ENCODE results near the gene DGKA. TPM values are rescaled to one million over a fixed set of nuclear protein-coding genes. Genes with fewer than 3 reads are reported as not detected.

The DGKA gene
- total and polyA plus RNA-seq, 2 donors, result 326 to 381 TPM

DNA sequence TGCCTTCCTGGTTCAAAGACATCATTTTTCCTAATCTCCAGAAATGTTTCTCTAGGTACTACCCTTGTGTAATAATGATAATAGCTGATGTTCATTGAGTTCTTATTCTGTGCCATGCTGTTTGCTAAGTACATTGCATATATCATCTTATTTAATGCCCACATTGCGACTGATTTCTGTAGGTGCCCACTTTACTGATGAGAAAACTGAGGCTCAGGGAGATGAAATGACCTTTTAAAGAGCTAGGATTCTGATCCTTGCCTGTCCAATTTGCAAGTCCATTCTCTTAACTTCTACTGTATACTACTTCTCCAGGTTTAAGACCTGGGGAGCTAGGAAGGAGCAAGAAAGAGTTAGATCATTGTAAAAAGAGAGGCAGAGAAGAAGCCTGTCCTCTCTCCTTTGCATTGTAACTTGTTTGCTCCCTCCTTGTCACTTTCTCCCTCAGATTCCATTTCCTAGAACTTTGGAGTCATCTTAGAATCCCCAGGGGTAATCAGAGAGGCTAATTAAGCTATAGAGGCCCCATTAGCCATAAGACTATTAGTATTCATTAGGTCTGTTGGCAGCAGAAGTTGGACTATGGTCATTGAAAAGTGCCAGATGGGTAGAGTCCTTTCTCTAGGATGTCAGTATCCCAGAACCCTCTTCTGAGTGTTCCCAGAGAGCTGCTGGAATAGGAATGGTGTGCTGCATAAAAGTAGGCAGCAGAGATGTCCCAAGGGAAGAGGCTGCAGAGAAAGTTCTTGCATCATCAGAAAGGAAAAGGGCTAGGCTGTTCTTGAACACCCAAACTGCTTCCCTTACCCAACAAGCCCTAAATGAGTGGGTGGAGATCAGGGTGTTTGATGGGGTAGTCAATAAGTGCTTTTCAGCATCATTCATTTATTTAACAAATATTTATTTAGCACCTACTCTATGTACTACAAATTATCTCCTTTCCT lies 3.1 kb downstream of the DGKA start:
- WGBS, result 96% methylated on average over 1 of the region's 1 CpG
- DNase-seq (ENCODE audit: low read depth in 6 of 9, low spot score in 9 of 9), result no peak
- peak overlapping the region; percentile 70 to 75 for H3K4me3 ChIP-seq (ENCODE audit: low read length in 2 of 2)
- H3K27me3 ChIP-seq (ENCODE audit: control insufficient read depth in 2 of 2, insufficient read depth in 1 of 2, low read length in 1 of 2), result no peaks in the 10 kb centered on the region
- peaks cover 26 to 74% of the 10 kb centered on the region in 2 donors for H3K4me1 ChIP-seq (ENCODE audit: control insufficient read depth in 2 of 2, insufficient read depth in 2 of 2, low read length in 2 of 2)
- H3K27ac ChIP-seq (ENCODE audit: low read depth in 1 of 2, low read length in 1 of 2), result peak overlapping the region; percentile 45 to 64
- H3K9me3 ChIP-seq (ENCODE audit: control insufficient read depth in 2 of 2, insufficient read depth in 1 of 2, low read length in 1 of 2), result no peaks in the 10 kb centered on the region
- peaks cover 45 to 66% of the 10 kb centered on the region in 2 donors for H3K36me3 ChIP-seq (ENCODE audit: control insufficient read depth in 2 of 2, insufficient read depth in 2 of 2, low read length in 1 of 2)

DNA sequence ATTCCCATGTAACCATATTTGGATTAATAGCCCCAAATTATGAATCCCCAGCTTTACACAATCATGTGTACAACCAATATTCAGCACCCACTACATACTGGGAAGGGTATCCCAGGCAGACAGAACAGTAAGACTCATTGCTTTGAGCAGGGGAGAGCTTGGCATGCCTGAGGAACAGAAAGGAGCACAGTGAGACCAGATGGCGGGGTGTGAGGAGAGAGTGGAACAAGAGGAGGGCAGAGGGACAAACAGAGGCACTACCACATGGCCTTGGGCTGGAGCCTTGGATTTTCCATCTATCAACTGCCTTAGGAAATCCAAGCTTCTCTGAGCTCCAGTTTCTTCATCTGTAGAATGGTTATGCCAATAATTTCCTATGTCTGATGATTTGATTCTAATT lies 3.8 kb downstream of the DGKA start:
- WGBS, result 85% methylated on average over 1 of the region's 1 CpG
- peaks cover 52 to 73% of the 10 kb centered on the region in 2 donors for H3K36me3 ChIP-seq (ENCODE audit: control insufficient read depth in 2 of 2, insufficient read depth in 2 of 2, low read length in 1 of 2)
- H3K9me3 ChIP-seq (ENCODE audit: control insufficient read depth in 2 of 2, insufficient read depth in 1 of 2, low read length in 1 of 2), result no peaks in the 10 kb centered on the region
- H3K4me1 ChIP-seq (ENCODE audit: control insufficient read depth in 2 of 2, insufficient read depth in 2 of 2, low read length in 2 of 2), result peaks cover 30 to 78% of the 10 kb centered on the region in 2 donors
- H3K27ac ChIP-seq (ENCODE audit: low read depth in 1 of 2, low read length in 1 of 2), result no peak overlapping the region
- H3K27me3 ChIP-seq (ENCODE audit: control insufficient read depth in 2 of 2, insufficient read depth in 1 of 2, low read length in 1 of 2), result no peaks in the 10 kb centered on the region
- DNase-seq (ENCODE audit: low read depth in 6 of 9, low spot score in 9 of 9), result no peak
- H3K4me3 ChIP-seq (ENCODE audit: low read length in 2 of 2), result peak overlapping the region; percentile 70 to 75

DNA sequence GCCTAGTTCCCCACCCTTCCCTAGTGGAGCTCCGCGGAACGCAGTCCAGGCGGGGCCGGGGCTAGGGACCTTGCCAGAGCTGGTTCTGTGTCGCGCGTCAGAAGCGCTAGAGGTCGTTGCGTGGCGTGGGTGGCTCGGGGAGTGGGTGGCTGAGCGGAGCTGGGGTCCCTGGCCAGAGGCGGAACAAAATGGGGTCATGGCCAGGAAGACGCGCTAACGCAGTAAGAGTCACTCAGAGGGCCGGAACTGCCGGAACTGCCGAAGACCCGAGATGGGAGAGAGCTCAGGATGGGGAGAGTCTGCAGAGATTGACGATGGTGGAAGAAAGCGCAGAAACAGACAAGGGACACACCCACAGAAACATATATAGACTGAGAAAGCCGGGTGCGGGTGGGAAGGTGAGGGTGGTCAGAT lies 4.8 kb downstream of the DGKA start:
- Histone ChIP-seq H3K4me1 (ENCODE audit: control insufficient read depth in 2 of 2, insufficient read depth in 2 of 2, low read length in 2 of 2) (peaks cover 34 to 82% of the 10 kb centered on the region in 2 donors), H3K36me3 (ENCODE audit: control insufficient read depth in 2 of 2, insufficient read depth in 2 of 2, low read length in 1 of 2) (peaks cover 61 to 83% of the 10 kb centered on the region in 2 donors), H3K9me3 (ENCODE audit: control insufficient read depth in 2 of 2, insufficient read depth in 1 of 2, low read length in 1 of 2) (no peaks in the 10 kb centered on the region), H3K27ac (ENCODE audit: low read depth in 1 of 2, low read length in 1 of 2) (peak overlapping the region in 1 of 2 donors; percentile 67), H3K4me3 (ENCODE audit: low read length in 2 of 2) (peak overlapping the region; percentile 2), H3K27me3 (ENCODE audit: control insufficient read depth in 2 of 2, insufficient read depth in 1 of 2, low read length in 1 of 2) (no peaks in the 10 kb centered on the region)
- WGBS, result 91% methylated on average over 26 of the region's 26 CpGs
- DNase-seq (ENCODE audit: low read depth in 6 of 9, low spot score in 9 of 9), result no peak

DNA sequence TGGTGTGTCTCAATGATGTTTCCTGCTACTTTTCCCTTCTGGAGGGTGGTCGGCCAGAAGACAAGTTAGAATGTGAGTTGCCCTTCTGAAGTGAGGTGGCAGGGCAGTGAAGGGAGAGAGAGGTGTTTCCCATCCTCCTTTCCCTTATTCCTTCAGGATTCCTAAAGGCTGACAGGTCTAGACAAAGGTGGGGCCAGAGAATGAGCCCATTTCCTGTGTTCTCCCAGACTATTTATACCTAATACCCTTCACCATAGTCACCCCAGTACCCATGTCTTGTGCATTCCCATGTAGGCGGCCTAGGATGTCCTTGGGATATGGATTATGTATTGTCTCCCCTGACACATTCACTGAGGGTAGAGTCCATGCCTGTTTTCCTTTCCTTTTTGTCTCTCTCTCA lies 7.0 kb downstream of the DGKA start:
- no peak for DNase-seq (ENCODE audit: low read depth in 6 of 9, low spot score in 9 of 9)
- Histone ChIP-seq H3K36me3 (ENCODE audit: control insufficient read depth in 2 of 2, insufficient read depth in 2 of 2, low read length in 1 of 2) (peaks cover 84 to 100% of the 10 kb centered on the region in 2 donors), H3K27me3 (ENCODE audit: control insufficient read depth in 2 of 2, insufficient read depth in 1 of 2, low read length in 1 of 2) (no peaks in the 10 kb centered on the region), H3K4me1 (ENCODE audit: control insufficient read depth in 2 of 2, insufficient read depth in 2 of 2, low read length in 2 of 2) (peaks cover 34 to 78% of the 10 kb centered on the region in 2 donors), H3K4me3 (ENCODE audit: low read length in 2 of 2) (no peak overlapping the region), H3K9me3 (ENCODE audit: control insufficient read depth in 2 of 2, insufficient read depth in 1 of 2, low read length in 1 of 2) (no peaks in the 10 kb centered on the region), H3K27ac (ENCODE audit: low read depth in 1 of 2, low read length in 1 of 2) (peak overlapping the region; percentile 42 to 68)
- 98% methylated on average over 2 of the region's 2 CpGs for WGBS

DNA sequence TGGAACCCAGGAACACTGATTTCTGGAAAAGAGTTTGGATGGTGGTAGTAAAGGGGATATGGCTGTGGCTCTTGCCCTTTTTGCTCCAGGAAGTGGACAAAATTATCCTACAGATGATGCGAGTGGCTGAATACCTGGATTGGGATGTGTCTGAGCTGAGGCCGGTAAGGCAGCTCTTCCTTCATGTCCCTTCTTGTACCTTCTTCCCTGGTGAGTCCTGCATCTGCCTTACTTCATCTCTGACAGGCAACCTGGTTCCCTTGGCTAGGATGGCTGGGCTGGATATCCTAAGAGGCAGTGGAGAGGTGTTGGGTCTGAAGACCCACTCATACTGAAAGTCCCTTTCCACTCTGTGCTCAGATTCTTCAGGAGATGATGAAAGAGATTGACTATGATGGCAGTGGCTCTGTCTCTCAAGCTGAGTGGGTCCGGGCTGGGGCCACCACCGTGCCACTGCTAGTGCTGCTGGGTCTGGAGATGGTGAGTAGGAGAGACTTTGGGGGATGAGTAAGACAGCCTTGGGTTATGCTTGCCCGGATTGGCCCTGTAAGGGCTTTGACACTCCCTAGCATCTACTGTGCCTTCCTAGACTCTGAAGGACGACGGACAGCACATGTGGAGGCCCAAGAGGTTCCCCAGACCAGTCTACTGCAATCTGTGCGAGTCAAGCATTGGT lies 8.0 kb downstream of the DGKA start:
- Histone ChIP-seq H3K36me3 (ENCODE audit: control insufficient read depth in 2 of 2, insufficient read depth in 2 of 2, low read length in 1 of 2) (peaks cover 86 to 100% of the 10 kb centered on the region in 2 donors), H3K27ac (ENCODE audit: low read depth in 1 of 2, low read length in 1 of 2) (peak overlapping the region; percentile 22 to 49), H3K27me3 (ENCODE audit: control insufficient read depth in 2 of 2, insufficient read depth in 1 of 2, low read length in 1 of 2) (no peaks in the 10 kb centered on the region), H3K4me1 (ENCODE audit: control insufficient read depth in 2 of 2, insufficient read depth in 2 of 2, low read length in 2 of 2) (peaks cover 25 to 69% of the 10 kb centered on the region in 2 donors), H3K9me3 (ENCODE audit: control insufficient read depth in 2 of 2, insufficient read depth in 1 of 2, low read length in 1 of 2) (no peaks in the 10 kb centered on the region), H3K4me3 (ENCODE audit: low read length in 2 of 2) (no peak overlapping the region)
- DNase-seq (ENCODE audit: low read depth in 6 of 9, low spot score in 9 of 9), result no peak
- WGBS, result 96% methylated on average over 8 of the region's 8 CpGs

DNA sequence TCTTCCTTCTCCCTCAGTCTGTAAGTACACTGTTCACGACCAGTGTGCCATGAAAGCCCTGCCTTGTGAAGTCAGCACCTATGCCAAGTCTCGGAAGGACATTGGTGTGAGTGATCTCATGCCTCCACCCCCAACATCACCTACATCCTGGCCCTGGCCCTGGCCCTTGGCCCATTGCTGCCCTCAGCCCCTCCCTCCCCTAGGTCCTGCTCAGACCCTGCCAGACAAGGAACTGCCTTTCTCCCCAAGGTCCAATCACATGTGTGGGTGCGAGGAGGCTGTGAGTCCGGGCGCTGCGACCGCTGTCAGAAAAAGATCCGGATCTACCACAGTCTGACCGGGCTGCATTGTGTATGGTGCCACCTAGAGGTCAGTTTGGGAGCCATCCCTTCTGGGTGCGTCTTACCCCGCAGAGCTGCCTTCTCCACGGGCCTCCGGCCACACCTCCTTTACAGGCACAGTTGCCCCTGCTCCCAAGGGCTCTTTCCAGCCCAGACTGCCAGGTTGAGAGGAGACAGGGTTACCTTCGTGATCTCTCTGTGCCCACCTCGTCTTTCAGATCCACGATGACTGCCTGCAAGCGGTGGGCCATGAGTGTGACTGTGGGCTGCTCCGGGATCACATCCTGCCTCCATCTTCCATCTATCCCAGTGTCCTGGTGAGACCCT lies 9.2 kb downstream of the DGKA start:
- Histone ChIP-seq H3K27ac (ENCODE audit: low read depth in 1 of 2, low read length in 1 of 2) (peak overlapping the region; percentile 49 to 68), H3K9me3 (ENCODE audit: control insufficient read depth in 2 of 2, insufficient read depth in 1 of 2, low read length in 1 of 2) (no peaks in the 10 kb centered on the region), H3K36me3 (ENCODE audit: control insufficient read depth in 2 of 2, insufficient read depth in 2 of 2, low read length in 1 of 2) (peaks cover 95 to 100% of the 10 kb centered on the region in 2 donors), H3K4me3 (ENCODE audit: low read length in 2 of 2) (peak overlapping the region; percentile 8 to 12), H3K4me1 (ENCODE audit: control insufficient read depth in 2 of 2, insufficient read depth in 2 of 2, low read length in 2 of 2) (peaks cover 16 to 59% of the 10 kb centered on the region in 2 donors), H3K27me3 (ENCODE audit: control insufficient read depth in 2 of 2, insufficient read depth in 1 of 2, low read length in 1 of 2) (no peaks in the 10 kb centered on the region)
- DNase-seq (ENCODE audit: low read depth in 6 of 9, low spot score in 9 of 9), result peak in 7 of 9 donors; percentile 67 to 90 (median 81)
- 31% methylated on average over 18 of the region's 18 CpGs for WGBS

DNA sequence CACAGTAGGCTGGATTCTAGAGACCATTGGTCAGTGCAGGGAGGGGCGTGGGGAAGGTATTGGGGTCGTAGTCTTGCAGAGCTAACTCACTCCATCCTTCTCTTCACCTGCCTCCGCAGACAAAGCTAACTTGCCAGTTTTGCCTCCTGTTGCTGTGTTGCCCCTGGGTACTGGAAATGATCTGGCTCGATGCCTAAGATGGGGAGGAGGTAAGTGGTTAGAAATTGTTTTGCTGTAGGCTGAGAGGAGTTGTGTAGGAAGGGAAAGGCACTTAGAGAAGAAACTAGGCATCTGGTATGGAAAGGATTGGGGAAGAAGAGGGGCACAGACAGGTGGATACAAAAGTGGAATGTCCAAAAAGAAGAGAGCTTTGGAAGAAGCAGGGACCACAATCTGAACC lies 11.1 kb downstream of the DGKA start:
- no peaks in the 10 kb centered on the region for H3K27me3 ChIP-seq (ENCODE audit: control insufficient read depth in 2 of 2, insufficient read depth in 1 of 2, low read length in 1 of 2)
- H3K36me3 ChIP-seq (ENCODE audit: control insufficient read depth in 2 of 2, insufficient read depth in 2 of 2, low read length in 1 of 2), result peaks cover 85 to 98% of the 10 kb centered on the region in 2 donors

DNA sequence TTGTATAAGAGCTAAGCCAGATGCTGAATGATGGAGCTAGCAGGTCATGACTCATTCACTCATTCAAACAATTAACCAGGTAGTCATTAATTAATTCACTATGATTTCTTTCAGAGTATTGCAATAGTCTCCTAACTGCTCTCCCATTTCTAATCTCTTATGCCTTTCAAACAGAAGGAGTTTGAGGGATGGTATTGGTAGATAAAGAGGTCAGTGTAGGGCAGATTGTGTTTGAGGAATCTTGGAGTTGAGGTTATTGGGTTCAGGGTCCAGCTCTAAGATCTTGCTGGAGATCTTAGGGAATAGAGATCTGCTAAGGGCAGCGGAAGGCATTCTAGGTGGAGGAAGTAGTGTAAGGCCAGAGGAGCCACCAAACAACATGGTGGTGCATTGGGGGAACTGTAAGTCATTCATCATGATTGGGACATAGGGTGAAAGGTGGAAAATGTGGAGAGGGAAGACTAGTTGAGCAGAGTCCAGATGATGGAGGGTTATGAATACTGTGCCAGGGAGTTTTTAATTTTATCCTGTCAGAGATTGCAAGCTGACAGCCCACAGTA lies 11.7 kb downstream of the DGKA start:
- H3K27me3 ChIP-seq (ENCODE audit: control insufficient read depth in 2 of 2, insufficient read depth in 1 of 2, low read length in 1 of 2), result no peaks in the 10 kb centered on the region
- no peak overlapping the region for H3K4me3 ChIP-seq (ENCODE audit: low read length in 2 of 2)
- H3K4me1 ChIP-seq (ENCODE audit: control insufficient read depth in 2 of 2, insufficient read depth in 2 of 2, low read length in 2 of 2), result peaks cover 11 to 35% of the 10 kb centered on the region in 2 donors
- peaks cover 81 to 98% of the 10 kb centered on the region in 2 donors for H3K36me3 ChIP-seq (ENCODE audit: control insufficient read depth in 2 of 2, insufficient read depth in 2 of 2, low read length in 1 of 2)
- H3K9me3 ChIP-seq (ENCODE audit: control insufficient read depth in 2 of 2, insufficient read depth in 1 of 2, low read length in 1 of 2), result no peaks in the 10 kb centered on the region
- DNase-seq (ENCODE audit: low read depth in 6 of 9, low spot score in 9 of 9), result no peak
- WGBS, result 100% methylated on average over 1 of the region's 1 CpG
- H3K27ac ChIP-seq (ENCODE audit: low read depth in 1 of 2, low read length in 1 of 2), result no peak overlapping the region

More for the DNA sequence above, 11.1 kb downstream of the DGKA start:
- Histone ChIP-seq H3K4me3 (ENCODE audit: low read length in 2 of 2) (no peak overlapping the region), H3K4me1 (ENCODE audit: control insufficient read depth in 2 of 2, insufficient read depth in 2 of 2, low read length in 2 of 2) (peaks cover 11 to 41% of the 10 kb centered on the region in 2 donors), H3K9me3 (ENCODE audit: control insufficient read depth in 2 of 2, insufficient read depth in 1 of 2, low read length in 1 of 2) (no peaks in the 10 kb centered on the region), H3K27ac (ENCODE audit: low read depth in 1 of 2, low read length in 1 of 2) (no peak overlapping the region)
- no peak for DNase-seq (ENCODE audit: low read depth in 6 of 9, low spot score in 9 of 9)
- 99% methylated on average over 4 of the region's 4 CpGs for WGBS
